Measurements from ENCODE around the gene MED4. TPM values are rescaled to one million over a fixed set of nuclear protein-coding genes. Genes with fewer than 3 reads are reported as not detected.

The MED4 gene
- total and polyA plus RNA-seq, 9 of the 15 experiments (the other 6 are each of a cell fraction or from before 2014, with no cell fraction given) = 24.5 to 87.3 (median 58.3) TPM

GRCh38 chr13:48072304-48072703, 22.6 kb downstream of the MED4 start (continued):
- no peak for TF ChIP-seq E4F1 (CRISPR knock-in tag; IDR thresholded peaks at IDR 0.05; ENCODE audit: borderline replicate concordance)
- TF ChIP-seq ZSCAN29 (IDR thresholded peaks at IDR 0.05) = no peak
- TF ChIP-seq, protein P1, sequence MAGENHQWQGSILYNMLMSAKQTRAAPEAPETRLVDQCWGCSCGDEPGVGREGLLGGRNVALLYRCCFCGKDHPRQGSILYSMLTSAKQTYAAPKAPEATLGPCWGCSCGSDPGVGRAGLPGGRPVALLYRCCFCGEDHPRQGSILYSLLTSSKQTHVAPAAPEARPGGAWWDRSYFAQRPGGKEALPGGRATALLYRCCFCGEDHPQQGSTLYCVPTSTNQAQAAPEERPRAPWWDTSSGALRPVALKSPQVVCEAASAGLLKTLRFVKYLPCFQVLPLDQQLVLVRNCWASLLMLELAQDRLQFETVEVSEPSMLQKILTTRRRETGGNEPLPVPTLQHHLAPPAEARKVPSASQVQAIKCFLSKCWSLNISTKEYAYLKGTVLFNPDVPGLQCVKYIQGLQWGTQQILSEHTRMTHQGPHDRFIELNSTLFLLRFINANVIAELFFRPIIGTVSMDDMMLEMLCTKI (IDR thresholded peaks at IDR 0.05; ENCODE audit: partially characterized antibody) = no peak

DNA sequence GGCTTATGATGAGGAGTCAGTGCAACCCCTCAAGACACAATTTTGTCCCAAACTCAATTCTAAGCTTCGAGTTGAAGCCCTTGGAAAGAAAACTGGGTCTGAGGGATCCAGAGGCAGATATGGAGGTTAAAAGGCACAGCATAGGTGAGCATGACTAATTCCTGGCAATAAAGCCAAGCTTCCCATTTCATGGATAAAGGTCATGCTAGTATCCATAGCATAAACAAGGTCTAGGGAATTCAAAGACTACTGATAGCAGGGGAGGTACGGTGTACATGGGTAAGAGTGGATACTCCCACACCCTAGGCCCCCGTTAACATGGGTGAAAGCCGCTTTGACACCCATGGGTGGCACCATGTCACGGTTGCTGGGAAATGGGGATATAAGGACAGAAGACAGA, 24.0 kb downstream of the MED4 start:
- Histone ChIP-seq H3K79me2 (ENCODE audit: control insufficient read depth, insufficient read depth, low read length) (no peaks in the 10 kb centered on the region), H3K27me3 (ENCODE audit: control insufficient read depth in 2 of 2, insufficient read depth in 2 of 2, low read length in 2 of 2) (no peaks in the 10 kb centered on the region), H3K36me3 (ENCODE audit: control insufficient read depth, insufficient read depth, low read length) (peaks cover 79% of the 10 kb centered on the region), H4K20me1 (replicated peaks; ENCODE audit: control insufficient read depth, insufficient read depth, low read length) (no peaks in the 10 kb centered on the region), H3K4me2 (ENCODE audit: insufficient read depth, low read length) (no peak overlapping the region), H3K9me1 (ENCODE audit: control insufficient read depth, insufficient read depth, low read length) (no peaks in the 10 kb centered on the region), H2AFZ (ENCODE audit: low read depth, low read length) (no peak overlapping the region), H3K9me3 (replicated peaks; ENCODE audit: control insufficient read depth, insufficient read depth, low read depth, low read length) (peaks cover 7% of the 10 kb centered on the region), H3K4me1 (replicated peaks in 1 of 2; ENCODE audit: control insufficient read depth in 2 of 2, insufficient read depth in 2 of 2, low read length in 2 of 2) (no peaks in the 10 kb centered on the region), H3K27ac (ENCODE audit: extremely low read depth, low read depth, low read length) (no peak overlapping the region), H3K4me3 (no peak overlapping the region), H3K9ac (ENCODE audit: insufficient read depth in 1 of 2, low read depth in 2 of 2, low read length in 2 of 2) (no peak overlapping the region)
- intact Hi-C loops (cut with micrococcal nuclease) = no loop called here
- DNase-seq (ENCODE audit: extremely low read depth in 1 of 4, low spot score in 3 of 4) (no peak), ATAC-seq (no peak), FAIRE-seq (no peak)
- ChIA-PET POLR2A (no interaction called here), CTCF (ENCODE audit: low intra/inter-chr PET ratio) (no interaction called here)
- BruUV-seq (replicated peaks) = no TSS peak
- in situ Hi-C loops (cut with MboI) = no loop called here
- WGBS (ENCODE audit: insufficient coverage, low coverage, missing lambda C conversion rate) = 75% methylated on average over 4 of the region's 5 CpGs
- TF ChIP-seq, protein P2, sequence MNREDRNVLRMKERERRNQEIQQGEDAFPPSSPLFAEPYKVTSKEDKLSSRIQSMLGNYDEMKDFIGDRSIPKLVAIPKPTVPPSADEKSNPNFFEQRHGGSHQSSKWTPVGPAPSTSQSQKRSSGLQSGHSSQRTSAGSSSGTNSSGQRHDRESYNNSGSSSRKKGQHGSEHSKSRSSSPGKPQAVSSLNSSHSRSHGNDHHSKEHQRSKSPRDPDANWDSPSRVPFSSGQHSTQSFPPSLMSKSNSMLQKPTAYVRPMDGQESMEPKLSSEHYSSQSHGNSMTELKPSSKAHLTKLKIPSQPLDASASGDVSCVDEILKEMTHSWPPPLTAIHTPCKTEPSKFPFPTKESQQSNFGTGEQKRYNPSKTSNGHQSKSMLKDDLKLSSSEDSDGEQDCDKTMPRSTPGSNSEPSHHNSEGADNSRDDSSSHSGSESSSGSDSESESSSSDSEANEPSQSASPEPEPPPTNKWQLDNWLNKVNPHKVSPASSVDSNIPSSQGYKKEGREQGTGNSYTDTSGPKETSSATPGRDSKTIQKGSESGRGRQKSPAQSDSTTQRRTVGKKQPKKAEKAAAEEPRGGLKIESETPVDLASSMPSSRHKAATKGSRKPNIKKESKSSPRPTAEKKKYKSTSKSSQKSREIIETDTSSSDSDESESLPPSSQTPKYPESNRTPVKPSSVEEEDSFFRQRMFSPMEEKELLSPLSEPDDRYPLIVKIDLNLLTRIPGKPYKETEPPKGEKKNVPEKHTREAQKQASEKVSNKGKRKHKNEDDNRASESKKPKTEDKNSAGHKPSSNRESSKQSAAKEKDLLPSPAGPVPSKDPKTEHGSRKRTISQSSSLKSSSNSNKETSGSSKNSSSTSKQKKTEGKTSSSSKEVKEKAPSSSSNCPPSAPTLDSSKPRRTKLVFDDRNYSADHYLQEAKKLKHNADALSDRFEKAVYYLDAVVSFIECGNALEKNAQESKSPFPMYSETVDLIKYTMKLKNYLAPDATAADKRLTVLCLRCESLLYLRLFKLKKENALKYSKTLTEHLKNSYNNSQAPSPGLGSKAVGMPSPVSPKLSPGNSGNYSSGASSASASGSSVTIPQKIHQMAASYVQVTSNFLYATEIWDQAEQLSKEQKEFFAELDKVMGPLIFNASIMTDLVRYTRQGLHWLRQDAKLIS (CRISPR knock-in tag; IDR thresholded peaks at IDR 0.05) = no peak
- TF ChIP-seq CBX3 (IDR thresholded peaks at IDR 0.05; ENCODE audit: borderline replicate concordance in 1 of 2, low read length in 2 of 2) (peak in 1 of 2 experiments; percentile 39; a peak in 1 of 3 replicates), ZNF778 (CRISPR knock-in tag; IDR thresholded peaks at IDR 0.05) (no peak), HINFP (tag; conservative IDR thresholded peaks at IDR 0.05; ENCODE audit: low read depth) (no peak), RCOR1 (IDR thresholded peaks at IDR 0.05; ENCODE audit: borderline replicate concordance in 1 of 2, low read depth in 2 of 2, low read length in 2 of 2) (no peak), MEIS2 (IDR thresholded peaks at IDR 0.05; ENCODE audit: partially characterized antibody) (no peak)
- TF ChIP-seq, protein P3, sequence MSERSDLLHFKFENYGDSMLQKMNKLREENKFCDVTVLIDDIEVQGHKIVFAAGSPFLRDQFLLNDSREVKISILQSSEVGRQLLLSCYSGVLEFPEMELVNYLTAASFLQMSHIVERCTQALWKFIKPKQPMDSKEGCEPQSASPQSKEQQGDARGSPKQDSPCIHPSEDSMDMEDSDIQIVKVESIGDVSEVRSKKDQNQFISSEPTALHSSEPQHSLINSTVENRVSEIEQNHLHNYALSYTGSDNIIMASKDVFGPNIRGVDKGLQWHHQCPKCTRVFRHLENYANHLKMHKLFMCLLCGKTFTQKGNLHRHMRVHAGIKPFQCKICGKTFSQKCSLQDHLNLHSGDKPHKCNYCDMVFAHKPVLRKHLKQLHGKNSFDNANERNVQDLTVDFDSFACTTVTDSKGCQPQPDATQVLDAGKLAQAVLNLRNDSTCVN (CRISPR knock-in tag; IDR thresholded peaks at IDR 0.05) = no peak
